SW 1271 (cell line): ENCODE measurements around the gene RAB40C.
"Not testable (repeated sequence)": the region's sequence is repeated elsewhere in the genome, so short reads cannot be mapped to it uniquely, and the experiment has no call there.

Experiments used
- DNase-seq, 2 experiments: peaks; one replicate each; lab custom pipeline; 2025; lab: John Stamatoyannopoulos, UW

Gene RAB40C

DNA sequence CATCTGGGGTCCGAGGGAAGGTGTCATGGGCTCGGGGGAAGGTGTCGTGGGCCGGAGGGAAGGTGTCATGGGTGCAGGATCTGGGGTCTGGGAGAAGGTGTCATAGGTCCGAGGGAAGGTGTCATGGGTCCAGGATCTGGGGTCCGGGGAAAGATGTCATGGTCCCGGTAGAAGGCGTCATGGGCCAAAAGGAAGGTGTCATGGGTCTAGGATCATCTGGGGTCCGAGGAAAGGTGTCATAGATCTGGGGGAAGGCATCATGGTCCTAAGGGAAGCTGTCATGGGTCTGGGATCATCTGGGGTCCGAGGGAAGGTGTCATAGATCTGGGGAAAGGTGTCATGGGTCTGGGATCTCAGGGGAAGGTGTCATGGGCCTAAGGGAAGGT lies 942 bp downstream of the RAB40C start:
- DNase-seq = no peak

- no peak for DNase-seq
These were observed 1.4 kb downstream of the RAB40C start for GRCh38 chr16:591231-591630.

DNA sequence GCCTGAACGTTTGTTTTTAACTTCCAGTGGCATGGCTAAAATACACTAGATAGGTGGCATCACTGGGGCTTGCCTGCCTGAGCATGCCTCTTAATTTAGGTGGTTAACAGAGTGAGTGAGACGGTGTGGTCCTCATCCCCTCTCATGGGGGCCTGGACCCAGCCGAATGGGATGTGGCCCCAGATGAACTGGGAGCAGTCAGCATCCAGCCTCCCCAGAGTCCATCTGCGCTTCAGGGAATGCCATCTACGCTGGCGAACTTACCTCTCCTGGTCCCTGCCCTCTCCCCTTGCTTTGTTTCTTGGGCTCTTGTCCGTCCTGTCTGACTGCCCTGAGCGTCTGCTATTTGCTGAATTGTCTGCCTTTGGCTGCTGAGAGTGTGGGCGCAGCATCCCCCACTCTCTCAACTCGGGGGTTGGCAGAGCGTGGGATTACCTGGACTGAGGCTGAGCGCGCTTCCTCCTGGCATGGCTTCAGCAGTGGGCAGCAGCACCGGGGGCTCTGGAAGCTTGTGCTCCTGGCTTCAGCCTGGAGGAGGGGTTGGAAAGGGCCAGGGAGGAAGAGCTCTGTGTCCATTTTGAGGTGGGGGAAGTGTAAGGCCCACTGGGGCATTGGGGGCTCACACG lies 2.1 kb downstream of the RAB40C start:
- no peak for DNase-seq

- no peak for DNase-seq
These were observed 2.8 kb downstream of the RAB40C start for GRCh38 chr16:592518-593306.

GRCh38 chr16:593406-593805 lies 3.5 kb downstream of the RAB40C start:
- DNase-seq = no peak

DNA sequence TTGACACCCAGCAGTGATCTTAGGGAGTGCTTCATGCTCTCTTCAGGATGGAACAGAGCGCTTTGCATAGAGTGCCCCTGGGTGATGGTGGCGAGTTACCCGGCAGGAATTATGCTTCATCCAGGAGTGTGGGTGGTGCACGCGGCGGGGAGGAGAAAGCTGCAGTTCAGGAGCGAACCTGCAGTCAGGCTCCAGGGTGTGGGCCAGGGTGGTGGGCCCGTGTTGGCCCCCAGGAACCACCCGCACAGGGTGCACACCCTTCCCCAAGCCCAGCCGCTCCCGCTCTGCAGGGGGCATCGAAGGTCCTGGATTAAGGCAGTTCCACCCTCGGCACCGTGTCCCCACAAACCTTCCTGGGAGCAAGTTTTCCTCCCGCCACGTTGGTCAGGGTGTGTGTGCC lies 3.9 kb downstream of the RAB40C start:
- DNase-seq = no peak

- DNase-seq = no peak
These were observed 5.2 kb downstream of the RAB40C start for GRCh38 chr16:595094-595528.

DNA sequence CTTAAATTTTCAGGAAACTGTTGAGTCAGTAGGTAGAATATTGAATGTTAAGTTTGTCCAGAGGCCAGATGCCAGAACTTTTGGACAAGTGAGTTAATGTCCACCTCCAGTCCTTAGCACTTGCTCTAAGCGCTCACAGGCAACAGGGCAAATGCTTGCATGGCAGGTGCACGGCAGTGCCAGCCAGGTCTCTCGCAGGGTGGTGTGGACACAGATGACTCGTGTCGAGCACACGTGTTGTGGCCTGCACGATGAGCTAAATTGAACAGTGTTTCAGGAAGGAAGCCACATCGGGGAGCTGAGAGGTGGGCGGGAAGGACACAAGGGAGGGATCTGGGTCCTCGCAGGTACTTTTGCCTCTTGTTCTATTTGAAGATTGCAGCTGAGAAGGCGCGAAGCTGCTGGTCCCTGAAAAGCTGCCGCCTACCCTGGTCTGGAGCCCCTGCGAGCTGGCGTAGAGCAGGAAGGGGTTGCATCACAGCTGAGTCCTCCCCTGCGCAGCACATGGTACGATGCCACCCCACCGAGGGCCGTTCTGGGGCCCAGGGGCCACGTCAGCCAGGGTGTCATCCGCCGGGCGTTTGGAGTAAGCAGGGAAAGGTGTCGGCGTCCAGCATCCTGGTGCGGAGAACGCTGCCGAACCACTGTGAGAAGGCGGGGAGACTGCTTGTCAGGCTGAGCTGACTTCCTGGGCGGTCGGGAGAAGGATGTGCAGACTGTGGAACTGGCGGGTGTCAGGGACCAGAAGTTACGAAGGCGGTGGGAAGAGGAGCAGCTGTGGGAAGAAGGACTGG lies 6.3 kb downstream of the RAB40C start:
- no peak for DNase-seq

- DNase-seq = no peak
These were observed 6.8 kb downstream of the RAB40C start for GRCh38 chr16:596736-597060.

DNA sequence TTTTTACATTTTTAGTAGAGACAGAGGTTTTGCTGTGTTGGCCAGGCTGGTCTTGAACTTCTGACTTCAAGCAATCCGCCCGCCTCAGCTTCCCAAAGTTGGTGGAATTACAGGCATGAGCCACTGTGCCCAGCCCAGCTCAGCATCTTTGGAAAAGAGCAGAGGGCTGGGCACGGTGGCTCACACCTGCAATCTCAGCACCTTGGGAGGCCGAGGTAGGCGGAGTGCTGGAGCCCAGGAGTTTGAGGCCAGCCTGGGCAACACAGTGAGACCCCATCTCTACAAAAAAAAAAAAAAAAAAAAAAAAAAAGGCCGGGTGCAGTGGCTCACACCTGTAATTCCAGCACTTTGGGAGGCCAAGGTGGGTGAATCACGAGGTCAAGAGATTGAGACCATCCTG lies 7.8 kb downstream of the RAB40C start:
- not testable (repeated sequence) for DNase-seq

DNA sequence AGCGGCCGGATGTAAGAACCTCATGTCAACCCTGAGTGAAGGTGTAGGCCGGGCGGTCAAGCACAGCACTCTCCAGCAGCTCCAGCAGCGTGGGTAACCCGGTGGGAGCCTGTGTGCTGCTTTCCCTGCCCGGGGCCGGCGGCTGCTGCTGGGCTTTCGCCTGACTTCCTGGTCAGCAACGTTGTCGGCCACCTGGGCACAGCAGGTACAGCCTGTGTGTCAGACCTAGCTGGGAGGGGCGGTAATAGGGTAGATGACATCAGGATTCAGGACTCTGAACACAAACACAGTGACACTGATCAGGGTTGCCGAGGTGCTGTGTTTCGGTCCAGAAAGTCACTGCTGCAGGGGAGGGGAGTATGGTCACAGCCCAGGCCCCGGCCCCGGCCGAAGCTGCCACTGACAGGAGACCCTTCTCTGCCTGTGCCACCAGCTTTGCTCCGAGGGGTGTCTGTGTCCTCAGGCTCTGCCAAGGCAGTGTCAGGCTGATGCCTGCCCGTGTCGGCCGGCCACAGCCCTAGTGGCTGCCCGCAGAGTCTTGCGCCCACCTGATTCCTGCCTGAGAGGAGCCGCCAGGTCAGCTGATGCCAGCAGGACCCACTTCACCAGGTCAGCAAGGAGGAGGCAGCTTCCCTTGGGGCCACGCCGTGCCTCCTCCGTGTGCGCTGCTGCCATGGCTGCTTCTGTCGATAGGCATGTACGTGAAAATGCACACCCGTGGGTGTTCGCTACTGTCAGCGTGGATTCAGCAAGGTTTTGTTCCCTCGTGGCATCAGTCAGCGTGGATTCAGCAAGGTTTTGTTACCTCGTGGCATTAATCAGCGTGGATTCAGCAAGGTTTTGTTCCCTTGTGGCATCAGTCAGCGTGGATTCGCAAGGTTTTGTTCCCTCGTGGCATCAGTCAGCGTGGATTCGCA lies 9.2 kb downstream of the RAB40C start:
- DNase-seq = no peak

- DNase-seq = no peak
These were observed 10.9 kb downstream of the RAB40C start for GRCh38 chr16:600781-601180.

DNA sequence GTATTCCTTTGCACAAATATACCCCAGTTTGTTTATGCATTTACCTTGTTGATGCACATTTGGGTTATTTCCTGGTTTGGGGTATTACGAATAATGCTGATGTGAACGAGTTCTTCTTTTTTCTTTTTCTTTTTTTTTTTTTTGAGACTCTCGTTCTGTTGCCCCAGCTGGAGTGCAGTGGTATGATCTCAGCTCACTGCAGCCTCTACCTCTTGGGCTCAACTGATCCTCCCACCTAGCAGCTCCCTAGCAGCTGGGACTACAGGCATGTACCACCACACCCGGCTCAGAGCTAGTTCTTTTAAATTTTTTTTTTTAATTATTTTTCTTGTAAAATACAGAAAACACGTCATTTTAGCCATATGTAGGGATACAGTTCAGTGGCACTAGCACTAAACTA lies 14.1 kb downstream of the RAB40C start:
- no peak for DNase-seq

- DNase-seq = no peak
These were observed 16.9 kb downstream of the RAB40C start for GRCh38 chr16:606656-607307.

GRCh38 chr16:608019-608418 lies 18.2 kb downstream of the RAB40C start:
- no peak for DNase-seq

- no peak for DNase-seq
These were observed 19.4 kb downstream of the RAB40C start for GRCh38 chr16:609316-609715.

DNA sequence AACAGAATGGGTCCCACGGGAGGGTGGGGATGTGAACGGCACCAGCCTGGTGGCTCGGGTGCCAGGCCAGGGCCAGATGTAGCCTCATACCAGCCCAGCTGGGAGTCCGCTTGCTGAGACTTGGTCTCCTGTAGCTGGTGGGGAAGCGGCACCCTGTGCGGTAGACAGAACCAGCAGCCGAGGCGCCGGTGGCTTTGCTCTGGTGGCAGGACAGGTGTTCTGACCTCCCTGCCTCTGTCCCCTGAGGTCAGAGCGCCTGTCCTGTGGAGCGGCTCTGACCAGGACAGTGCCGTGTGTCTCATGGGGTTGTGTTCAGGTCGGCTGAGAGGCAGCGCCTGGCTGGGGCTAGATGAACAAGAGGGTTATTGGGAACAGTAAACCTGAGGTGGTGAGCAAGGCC lies 20.1 kb downstream of the RAB40C start:
- no peak for DNase-seq

DNA sequence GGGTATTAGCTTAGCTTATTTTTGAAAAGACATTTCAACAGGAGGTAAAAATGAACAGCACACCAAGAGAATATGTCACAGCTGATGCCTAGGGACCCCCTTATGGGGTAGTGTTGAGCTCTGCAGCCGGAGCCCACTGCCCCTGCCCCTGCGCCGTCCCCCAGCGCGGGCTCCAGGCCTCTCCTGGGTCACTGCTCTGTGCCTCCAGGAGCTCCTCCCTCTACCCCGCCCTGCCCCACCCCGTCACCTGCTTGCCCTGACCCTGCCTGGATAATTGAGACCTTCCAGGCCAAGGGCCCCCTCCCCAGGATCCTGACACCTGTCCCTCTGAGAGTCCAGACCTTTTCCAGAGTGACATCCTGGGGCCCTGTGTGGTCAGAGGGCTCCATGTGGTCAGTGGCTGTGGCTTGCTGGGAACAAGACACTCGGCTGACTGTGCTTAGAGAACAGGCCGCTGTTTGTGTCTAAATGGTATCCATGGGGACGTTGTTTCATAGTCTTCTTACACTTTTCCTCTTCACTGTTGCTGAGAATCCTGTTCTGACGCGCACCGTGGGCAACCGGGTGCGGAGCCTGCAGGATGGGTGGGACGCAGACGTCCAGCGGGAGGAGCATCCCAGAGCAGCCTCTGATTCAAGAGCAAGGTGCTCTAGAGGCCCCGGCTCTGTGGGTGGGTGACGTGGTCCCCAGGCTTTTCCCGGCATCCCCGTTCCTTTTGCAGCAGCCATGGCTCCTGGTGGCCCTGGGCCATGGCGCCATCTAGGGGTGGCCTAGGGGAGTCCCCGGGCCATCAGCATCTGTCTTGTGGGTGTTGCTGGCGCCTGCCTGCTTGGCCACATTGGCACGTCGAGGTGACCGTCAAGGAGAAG lies 20.9 kb downstream of the RAB40C start:
- no peak for DNase-seq

GRCh38 chr16:615122-615521 lies 25.3 kb downstream of the RAB40C start:
- no peak for DNase-seq

DNA sequence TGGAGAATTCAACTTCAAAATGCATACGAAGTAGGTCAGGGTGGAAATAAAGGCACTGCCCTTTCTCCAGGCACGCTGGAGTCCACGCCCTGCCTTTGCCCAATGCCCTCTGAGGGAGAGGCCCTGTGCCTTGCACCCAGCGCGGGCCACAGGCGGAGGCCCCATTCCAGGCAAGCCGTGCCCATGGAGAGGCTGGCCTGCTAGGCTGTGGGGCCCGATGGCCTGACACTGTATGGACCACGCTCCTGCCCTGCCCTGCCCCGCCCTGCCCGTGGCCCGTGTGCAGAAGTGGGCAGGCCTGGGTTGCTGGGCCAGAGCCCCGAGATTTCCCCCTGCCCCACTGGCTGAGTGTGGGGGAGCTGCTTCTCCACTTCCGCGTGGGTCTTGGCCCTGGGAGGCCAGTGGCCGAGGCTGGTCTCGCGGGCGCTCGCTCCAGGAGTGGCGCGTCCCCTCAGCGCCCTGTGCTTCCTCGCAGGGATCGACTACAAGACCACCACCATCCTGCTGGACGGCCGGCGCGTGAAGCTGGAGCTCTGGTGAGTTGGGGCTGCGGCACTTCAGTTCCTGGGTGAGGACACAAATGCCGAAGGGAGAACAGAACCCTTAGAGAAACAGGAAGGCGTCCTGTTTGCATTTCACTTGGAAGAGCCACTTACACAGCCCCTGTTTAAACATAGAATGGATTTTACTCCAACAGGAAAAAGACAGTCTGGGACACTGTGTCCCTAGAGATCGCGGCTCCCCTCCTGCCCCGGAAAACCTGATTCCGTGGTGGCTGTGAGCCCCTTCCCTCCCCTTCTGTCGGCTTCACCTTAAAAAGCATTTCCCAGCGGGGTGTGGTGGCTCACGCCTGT lies 27.1 kb downstream of the RAB40C start:
- DNase-seq = no peak
